Astrocyte of the hippocampus (primary cell): Measurements from ENCODE around the gene SLC5A5.
A peak's percentile ranks its signal among the peaks of the same experiment; 100 is the strongest.
"Not testable (repeated sequence)": the region's sequence is repeated elsewhere in the genome, so short reads cannot be mapped to it uniquely, and the experiment has no call there.

Experiments used
- DNase-seq: peaks from one replicate; pipeline ENCODE4 v3.0.0; 2011; ENCODE audit warnings: low read depth, low spot score

The SLC5A5 gene

DNA sequence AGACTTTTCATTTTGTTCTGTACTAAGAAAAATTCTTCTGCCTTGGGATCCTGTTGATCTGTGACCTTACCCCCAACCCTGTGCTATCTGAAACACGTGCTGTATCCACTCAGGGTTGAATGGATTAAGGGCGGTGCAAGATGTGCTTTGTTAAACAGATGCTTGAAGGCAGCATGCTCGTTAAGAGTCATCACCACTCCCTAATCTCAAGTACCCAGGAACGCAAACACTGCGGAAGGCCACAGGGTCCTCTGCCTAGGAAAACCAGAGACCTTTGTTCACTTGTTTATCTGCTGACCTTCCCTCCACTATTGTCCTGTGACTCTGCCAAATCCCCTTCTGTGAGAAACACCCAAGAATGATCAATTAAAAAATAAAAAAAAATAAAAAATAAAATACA lies 47.4 kb downstream of the SLC5A5 start:
- DNase-seq = not testable (repeated sequence)

DNA sequence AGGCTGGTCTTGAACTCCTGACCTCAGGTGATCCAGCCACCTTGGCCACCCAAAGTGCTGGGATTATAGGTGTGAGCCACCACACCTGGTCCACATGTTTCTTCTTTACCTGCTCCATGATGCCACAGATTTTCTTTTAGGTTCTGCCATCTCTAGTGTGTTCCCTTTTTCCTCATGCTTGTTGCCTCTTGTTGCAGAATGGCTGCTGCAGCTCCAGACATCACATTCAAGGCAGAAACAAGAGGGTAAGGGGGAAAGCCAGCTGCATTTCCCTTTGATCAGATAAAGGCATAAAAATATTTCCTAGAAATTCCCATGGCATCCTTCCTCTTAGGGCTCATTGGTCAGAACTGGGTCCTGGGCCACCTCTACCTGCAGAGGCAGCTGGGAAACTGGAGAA lies 48.8 kb downstream of the SLC5A5 start:
- DNase-seq = no peak

DNA sequence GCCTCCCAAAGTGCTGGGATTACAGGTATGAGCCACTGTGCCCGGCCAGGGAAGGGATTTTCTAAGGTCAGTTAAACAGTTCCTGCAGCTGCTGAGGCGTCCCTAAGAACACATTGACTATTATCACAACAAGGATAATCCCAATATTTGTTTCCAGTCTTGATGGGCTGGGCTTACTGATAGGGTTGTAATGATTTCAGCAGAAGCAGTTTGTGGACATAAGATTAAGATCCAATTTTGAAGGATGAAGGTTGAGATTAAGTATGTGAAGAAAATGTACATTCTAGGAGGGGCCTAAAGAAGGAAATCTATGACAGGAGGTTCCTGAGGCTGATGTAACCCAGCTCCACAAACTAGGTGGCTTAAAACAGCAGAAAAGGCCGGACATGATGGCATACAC lies 50.4 kb downstream of the SLC5A5 start:
- no peak for DNase-seq

DNA sequence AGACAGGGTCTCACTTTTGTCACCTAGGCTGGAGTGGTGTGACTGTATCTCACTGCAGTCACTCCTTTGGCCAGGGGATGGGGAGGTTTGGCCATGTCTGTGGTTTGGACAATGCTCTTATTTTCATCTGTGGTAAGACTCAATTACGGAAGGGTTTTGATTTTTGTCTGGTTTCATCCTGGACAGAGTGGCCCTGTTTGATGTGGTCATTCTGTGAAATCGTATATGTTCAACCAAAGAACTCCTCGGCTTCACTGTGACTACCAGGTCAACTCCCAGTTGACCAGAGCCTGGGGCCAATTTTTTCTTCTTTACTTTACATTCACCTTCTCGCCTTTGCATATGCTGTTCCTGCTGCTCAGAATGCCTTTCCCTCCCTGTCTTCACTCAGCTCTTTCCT lies 54.3 kb downstream of the SLC5A5 start:
- DNase-seq = no peak

DNA sequence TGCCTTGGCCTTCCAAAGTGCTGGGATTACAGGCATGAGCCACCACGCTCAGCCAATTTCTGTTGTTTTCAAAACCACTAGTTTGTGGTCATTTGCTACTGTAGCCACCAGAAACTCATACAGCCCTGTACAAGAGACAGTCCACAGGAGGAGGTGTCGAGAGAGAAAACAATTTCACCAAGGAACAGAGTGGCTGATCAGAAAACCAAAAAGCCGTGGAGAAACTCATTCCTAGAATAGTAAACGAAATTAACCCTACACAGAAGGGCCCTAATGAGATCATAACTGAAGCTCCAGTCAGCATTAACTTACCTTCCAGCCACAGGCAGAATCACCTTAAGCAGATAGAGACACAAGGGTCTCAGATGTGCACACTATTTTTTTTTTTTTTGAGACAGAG lies 57.3 kb downstream of the SLC5A5 start:
- DNase-seq = no peak

DNA sequence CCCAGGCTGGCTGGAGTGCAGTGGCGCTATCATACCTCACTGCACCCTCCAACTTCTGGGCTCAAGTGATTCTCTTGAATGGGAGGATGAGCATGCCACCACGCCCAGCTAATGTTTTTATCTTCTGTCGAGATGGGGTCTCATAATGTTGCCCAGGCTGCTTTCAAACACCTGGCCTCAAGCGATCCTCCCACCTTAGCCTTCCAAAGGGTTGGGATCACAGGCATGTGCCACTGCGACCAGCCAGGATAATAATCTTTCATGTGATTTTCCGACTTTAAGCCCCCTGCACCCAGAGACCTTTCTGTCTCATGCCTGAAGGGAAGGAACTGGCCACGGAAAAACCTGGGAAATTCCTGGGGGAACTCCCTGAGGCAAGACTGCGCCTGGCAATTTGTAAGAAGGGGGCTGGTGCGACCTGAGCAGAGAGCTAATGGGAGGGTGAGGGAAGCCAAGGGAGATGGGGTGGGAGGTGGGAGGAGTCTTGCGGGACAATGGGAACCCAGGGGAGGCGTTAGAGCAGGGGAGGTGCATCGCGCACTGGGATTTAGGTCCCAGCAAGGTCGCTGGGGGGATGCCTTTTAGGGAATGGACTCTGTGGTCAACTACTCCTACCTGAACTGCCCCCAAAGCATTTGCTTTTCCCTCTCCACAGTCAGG lies 59.9 kb downstream of the SLC5A5 start:
- DNase-seq = peak; percentile 50

DNA sequence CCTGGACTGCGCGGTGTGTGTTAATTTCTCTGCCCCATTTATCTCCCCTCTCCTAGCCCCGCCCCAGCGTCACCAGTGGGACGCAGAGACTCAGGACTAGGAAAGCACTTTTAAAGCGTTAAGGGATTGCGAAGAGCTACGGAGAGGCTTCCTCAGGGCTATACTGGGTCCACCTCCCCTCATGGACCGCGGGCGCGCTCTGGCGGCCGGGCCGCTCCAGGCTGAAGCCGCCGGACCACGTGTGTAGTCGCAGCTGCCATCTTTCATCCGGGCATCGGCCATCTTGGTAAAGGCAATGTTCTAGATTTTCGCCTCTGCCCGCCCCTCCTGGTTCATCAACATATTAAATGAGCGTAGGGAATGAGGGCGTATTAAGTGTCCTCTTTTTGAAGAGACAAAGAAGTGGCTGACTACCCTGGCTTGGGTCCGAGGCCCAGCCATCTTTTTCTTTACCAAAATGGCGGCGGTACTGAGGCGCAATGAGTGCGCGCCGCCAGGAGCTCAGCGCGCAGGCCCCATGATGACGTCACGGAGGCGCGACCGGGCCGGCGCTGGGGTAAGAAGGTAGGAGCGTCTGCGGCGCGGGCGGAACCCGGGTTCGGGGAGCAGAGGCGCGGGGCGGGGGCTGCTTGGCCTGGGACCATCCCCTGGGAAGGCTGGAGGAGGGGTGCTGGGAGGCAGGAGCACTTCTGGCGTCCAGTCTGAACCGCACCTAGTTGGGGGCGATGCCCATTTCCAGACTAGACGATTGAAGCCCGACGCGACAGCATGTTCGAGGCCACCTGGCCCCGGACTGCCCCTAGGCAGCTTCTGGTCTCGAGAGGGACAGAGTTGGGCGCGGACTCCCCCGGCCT lies 61.0 kb downstream of the SLC5A5 start, which contains the start of gene CCDC124:
Gene CCDC124, plus strand, starts transcription at position 531 of the 854 bp plus-strand sequence. CDS start 3,406 bp downstream, outside the sequence.
- peak; percentile 96 for DNase-seq

DNA sequence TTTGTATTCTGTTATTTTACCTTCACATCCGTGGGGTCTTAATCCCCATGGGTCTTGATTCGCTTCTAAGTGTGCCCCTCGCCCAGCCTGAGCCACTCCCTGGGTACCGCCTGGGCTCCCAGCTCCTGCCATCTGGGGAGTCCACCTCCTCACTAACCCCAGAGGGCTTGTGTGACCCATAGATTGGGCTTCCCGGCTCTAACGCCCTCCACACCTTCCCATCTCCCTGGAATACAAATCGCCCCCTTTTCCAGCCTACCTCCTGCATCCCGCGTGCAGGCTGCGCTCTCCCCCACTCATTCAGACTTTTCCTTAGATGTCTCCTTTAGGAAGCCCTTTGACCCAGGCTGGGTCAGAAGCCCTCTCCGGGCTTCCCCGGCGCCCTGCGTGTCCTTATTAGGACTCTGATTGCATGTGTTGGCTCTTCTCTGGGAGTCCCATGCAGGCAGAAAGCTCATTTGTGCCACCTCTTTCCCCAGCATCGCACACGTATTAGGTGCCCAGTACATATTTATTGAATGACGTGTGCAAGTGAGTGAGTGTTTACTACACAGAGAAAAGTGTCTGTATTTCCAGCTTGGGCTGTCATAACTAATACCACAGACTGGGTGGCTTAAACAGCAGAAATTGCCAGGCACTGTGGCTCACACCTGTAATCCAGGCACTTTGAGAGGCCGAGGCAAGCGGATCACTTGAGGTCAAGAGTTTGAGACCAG lies 61.8 kb downstream of the SLC5A5 start:
- DNase-seq = peak; percentile 40

DNA sequence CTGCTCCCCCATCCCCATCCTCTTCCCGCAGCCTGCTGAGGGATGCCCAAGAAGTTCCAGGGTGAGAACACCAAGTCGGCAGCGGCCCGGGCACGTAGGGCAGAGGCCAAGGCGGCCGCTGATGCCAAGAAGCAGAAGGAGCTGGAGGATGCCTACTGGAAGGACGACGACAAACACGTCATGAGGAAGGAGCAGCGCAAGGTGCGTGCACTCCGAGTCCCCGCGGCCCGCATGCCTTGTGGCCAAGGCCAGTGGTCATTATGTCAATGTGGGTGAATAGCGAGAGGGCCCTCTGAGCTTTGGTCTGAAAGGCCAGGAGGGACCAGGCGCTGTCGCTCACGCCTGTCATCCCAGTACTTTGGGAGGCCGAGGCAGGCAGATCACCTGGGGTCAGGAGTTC lies 64.6 kb downstream of the SLC5A5 start:
- no peak for DNase-seq

DNA sequence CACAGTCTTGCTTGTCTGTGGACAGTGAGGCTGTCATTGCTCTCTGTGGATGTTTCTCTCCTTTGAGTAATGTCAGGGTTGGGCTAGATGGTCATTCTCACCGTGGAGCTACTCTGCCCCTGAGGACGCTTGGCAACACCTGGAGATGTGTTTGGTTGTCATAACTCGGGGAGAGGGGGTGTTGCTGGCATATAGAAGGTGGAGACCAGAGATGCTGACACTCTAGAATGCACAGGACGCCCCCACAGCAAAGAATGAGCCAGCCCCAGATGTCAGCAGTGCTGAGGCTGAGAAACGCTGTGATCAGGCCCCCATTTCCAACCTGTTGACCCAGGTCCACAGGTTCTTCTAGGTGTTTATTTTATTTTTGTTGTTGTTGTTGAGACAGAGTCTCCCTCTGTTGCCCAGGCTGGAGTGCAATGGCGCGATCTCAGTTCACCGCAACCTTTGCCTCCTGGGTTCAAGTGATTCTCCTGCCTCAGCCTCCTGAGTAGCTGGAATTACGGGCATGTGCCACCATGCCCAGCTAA lies 65.7 kb downstream of the SLC5A5 start:
- no peak for DNase-seq

DNA sequence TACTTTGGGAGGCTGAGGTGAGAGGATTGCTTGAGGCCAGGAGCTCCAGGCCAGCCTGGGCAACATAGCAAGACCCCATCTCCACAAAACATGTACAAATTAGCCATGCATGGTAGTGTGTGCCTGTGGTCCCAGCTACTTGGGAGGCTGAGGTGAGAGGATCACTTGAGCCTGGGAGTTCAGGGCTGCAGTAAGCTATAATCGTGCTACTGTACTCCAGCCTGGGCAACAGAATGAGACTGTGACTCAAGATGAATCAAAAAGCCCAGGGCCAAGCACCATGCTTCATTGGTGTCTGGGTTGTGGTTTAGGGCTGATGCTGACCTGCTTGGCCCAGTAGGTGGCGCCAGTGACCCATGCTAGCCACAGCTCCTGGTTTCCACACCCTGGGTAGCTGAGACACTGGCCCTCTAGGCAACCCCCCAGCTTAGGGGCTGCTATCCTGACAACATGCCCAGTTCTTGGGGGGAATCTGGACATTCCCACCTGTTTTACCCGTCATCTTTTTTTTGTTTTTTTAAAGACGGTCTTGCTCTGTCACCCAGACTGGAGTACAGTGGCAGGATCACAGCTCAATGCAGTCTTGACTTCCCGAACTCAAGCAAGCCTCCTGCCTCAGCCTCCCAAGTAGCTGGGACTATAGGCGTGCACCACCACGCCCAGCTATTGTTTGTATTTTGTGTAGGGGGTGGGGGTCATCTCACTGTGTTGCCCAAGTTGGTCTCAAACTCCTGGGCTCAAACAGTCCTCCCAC lies 66.5 kb downstream of the SLC5A5 start:
- peak; percentile 92 for DNase-seq

DNA sequence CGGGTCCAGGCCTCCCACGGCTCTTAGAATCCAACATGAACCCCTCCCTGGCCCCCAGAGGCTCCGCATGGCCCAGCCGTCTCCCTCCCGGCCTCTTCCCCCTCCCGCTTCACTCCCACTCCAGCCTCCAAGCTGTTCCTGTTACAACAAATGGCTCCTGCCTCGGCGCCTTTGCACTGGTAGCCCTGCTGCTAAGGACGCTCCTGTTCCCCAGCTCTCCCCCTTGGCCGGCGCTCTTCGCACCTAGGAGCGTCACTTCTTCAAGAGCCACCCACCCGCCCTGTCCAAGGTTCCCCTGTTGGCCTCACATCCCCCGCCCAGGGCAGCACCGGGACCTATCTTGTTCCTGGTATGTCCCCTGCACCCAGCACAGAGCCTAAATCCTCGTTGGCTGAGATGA lies 70.4 kb downstream of the SLC5A5 start:
- DNase-seq = no peak

DNA sequence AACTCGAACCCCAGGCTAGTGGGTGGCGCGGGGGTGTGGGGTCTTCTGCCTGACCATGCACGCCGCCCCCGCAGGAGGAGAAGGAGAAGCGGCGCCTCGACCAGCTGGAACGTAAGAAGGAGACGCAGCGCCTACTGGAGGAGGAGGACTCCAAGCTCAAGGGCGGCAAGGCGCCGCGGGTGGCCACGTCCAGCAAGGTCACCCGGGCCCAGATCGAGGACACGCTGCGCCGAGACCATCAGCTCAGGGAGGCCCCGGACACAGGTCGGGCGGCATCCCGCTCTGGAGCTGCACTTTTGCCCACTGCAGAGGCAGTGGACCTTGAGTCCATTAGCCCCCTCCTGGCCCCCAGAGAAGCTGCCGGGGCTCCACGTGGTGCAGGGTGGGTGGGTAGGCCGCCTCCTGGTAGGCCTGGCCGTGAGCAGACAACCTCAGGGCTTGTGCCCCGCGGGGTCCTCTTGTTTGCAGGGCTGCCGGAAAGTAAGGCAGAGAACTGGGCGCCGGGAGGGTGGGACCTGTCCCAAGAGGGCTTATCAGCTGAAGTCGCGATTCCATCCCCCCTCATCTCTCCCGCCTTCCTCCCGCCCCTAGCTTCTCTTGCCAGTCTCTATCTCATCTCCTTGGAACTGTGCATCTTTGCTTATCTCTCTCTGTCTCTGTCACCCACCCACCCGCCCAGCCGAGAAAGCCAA lies 71.0 kb downstream of the SLC5A5 start:
- DNase-seq = no peak

DNA sequence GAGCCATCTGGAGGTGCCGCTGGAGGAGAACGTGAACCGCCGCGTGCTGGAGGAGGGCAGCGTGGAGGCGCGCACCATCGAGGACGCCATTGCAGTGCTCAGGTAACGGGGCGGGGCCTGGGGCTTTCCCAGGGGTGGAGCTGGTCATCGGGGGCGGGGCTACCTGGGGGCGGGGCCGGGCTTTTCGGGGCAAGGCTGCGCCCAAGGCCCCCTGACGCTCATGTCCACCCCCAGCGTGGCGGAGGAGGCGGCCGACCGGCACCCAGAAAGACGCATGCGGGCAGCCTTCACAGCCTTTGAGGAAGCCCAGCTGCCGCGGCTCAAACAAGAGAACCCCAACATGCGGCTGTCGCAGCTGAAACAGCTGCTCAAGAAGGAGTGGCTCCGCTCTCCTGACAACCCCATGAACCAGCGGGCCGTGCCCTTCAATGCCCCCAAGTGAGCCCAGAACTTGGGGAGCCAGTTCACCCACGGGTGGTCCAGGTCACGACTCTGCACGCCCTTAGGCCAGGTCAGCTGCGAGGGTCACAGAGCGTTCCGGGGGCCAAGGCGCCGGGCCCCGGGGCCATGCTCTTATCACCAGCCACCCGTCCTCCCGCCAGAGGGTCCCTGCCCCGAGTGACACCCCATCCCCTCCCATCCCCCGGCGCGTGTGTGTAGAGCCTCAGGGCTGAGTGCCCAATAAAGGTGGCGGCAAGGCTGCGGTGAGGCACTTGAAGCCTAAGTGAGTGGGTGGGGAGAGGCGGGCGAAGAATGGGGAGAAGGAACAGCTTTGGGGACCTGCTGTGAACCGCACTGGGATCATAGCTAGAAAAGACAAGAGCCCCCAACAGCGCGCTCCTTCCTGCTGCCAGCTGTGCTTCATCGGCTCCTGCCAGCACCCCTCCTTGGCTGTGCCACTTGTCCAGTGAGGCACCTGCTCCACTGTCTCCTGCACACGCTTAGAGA lies 71.8 kb downstream of the SLC5A5 start:
- DNase-seq = no peak

DNA sequence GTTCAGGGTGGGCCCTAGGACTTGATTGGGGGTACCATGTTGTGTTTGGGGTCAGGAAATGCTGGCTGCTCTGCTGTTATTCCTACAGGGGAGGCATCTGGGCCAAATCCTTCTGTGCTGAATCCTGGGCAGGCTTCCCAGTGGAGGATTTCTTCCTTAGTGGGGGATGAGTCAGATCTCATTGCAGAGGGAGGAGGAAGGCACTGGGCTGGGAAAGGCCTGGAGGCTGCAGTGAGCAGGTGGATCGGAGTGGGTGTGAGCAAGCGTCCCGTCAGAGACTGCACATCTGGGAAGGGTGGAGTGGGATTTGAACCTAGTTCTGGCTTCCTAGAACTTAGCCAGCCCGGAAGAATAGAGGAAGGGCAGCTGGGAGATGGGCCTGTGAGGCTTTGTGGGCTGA lies 72.6 kb downstream of the SLC5A5 start:
- DNase-seq = peak; percentile 78
